ENCODE measurements around the gene PI4KB. TPM values are rescaled to one million over a fixed set of nuclear protein-coding genes. Genes with fewer than 3 reads are reported as not detected.

Gene PI4KB
- total RNA-seq, 1 experiment from 2014 or later, result 52.7 TPM

- ATAC-seq (peak; percentile 4; the same call in 1 of the 2 replicates), DNase-seq (ENCODE audit: low read depth, low spot score) (no peak)
- TF ChIP-seq, protein P1, sequence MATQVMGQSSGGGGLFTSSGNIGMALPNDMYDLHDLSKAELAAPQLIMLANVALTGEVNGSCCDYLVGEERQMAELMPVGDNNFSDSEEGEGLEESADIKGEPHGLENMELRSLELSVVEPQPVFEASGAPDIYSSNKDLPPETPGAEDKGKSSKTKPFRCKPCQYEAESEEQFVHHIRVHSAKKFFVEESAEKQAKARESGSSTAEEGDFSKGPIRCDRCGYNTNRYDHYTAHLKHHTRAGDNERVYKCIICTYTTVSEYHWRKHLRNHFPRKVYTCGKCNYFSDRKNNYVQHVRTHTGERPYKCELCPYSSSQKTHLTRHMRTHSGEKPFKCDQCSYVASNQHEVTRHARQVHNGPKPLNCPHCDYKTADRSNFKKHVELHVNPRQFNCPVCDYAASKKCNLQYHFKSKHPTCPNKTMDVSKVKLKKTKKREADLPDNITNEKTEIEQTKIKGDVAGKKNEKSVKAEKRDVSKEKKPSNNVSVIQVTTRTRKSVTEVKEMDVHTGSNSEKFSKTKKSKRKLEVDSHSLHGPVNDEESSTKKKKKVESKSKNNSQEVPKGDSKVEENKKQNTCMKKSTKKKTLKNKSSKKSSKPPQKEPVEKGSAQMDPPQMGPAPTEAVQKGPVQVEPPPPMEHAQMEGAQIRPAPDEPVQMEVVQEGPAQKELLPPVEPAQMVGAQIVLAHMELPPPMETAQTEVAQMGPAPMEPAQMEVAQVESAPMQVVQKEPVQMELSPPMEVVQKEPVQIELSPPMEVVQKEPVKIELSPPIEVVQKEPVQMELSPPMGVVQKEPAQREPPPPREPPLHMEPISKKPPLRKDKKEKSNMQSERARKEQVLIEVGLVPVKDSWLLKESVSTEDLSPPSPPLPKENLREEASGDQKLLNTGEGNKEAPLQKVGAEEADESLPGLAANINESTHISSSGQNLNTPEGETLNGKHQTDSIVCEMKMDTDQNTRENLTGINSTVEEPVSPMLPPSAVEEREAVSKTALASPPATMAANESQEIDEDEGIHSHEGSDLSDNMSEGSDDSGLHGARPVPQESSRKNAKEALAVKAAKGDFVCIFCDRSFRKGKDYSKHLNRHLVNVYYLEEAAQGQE (IDR thresholded peaks at IDR 0.05; ENCODE audit: insufficient read depth in 1 of 2, low read depth in 2 of 2, low read length in 1 of 2), result no peak
- no peak for TF ChIP-seq POLR2AphosphoS5 (IDR thresholded peaks at IDR 0.05; ENCODE audit: low read depth, low read length)
- no peak for TF ChIP-seq TCF7L2 (IDR thresholded peaks at IDR 0.05; ENCODE audit: low read depth, low read length)
- TF ChIP-seq, protein P2, sequence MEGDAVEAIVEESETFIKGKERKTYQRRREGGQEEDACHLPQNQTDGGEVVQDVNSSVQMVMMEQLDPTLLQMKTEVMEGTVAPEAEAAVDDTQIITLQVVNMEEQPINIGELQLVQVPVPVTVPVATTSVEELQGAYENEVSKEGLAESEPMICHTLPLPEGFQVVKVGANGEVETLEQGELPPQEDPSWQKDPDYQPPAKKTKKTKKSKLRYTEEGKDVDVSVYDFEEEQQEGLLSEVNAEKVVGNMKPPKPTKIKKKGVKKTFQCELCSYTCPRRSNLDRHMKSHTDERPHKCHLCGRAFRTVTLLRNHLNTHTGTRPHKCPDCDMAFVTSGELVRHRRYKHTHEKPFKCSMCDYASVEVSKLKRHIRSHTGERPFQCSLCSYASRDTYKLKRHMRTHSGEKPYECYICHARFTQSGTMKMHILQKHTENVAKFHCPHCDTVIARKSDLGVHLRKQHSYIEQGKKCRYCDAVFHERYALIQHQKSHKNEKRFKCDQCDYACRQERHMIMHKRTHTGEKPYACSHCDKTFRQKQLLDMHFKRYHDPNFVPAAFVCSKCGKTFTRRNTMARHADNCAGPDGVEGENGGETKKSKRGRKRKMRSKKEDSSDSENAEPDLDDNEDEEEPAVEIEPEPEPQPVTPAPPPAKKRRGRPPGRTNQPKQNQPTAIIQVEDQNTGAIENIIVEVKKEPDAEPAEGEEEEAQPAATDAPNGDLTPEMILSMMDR (IDR thresholded peaks at IDR 0.05), result no peak
- TF ChIP-seq SIN3A (IDR thresholded peaks at IDR 0.05; ENCODE audit: borderline replicate concordance, insufficient read depth, low read depth, low read length), result no peak
- BruUV-seq (replicated peaks), result no TSS peak
- Histone ChIP-seq H3K4me1 (ENCODE audit: control insufficient read depth, insufficient read depth, low read length) (peaks cover 14% of the 10 kb centered on the region), H3K4me3 (ENCODE audit: low read depth in 2 of 2, low read length in 2 of 2) (peak overlapping the region; percentile 93 to 95), H3K36me3 (ENCODE audit: control insufficient read depth, insufficient read depth, low read length) (peaks cover 5% of the 10 kb centered on the region; the same call in 1 of the 2 replicates), H3K27me3 (ENCODE audit: control insufficient read depth, insufficient read depth, low read length) (no peaks in the 10 kb centered on the region), H3K9me3 (ENCODE audit: control insufficient read depth, insufficient read depth, low read depth, low read length) (no peaks in the 10 kb centered on the region), H3K27ac (ENCODE audit: low read length) (peak overlapping the region; percentile 89)
- ChIA-PET POLR2A (interaction anchor here (0.5 kb wide), 1 partner anchor 36 kb away, joined by 3 read pairs; no protein-coding TSS in a partner anchor), CTCF (interaction anchor here (1.2 kb wide), 1 partner anchor 18 kb away, joined by 4 read pairs; no protein-coding TSS in a partner anchor)
- in situ Hi-C loops (cut with HindIII; ENCODE audit: low pct_unique_long_range_greater_than_20kb, low sequenced_read_pairs), result no loop called here
- intact Hi-C loops (cut with micrococcal nuclease; ENCODE audit: unreplicated experiment), result no loop called here
These were observed 44.1 kb downstream of the PI4KB start for GRCh38 chr1:151282883-151283725.

DNA sequence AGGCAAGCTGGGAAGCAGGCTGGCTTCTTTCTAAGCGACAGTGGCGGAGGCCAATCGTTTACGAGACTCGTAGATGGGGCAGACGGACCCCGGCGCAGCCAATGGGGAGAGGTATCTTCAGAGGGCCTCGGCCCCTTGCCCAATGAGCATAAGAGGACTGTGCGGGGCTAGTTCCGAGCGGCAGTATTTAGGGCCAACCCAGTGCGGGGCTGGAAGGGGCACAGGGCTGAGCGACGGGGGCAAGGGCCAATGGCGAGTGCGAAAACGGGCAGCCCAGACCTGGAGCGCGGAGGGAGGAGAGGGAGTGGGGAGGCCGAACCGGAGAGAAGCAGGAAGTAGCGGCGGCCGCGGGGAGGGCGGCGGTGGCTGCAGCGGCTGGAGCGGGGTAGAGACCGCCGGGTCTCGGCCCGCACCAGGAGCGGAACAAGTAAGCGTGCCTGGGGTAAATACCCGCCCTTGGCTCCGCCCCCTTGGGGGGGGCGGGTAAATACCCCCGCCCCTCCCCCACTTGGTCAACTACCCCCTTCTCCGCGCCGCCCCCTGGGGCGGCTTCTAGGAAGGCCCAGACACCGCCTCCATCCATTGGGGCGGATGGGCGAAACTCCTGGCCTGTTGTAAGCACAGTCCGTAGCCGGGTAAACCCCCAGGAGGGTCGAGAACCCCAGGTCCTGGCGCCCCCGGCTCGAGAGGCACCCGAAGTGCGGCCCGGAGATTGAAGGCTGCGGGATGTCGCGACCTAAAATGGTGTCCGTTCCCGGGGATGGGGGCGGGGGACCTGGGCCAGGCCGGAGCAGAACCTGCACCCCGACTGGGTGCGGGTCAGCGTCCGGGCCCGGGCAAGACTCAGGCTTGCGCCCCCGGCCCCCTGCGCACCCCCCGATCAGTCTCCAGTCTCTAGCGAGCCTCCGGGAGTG lies 45.0 kb downstream of the PI4KB start, which contains the start of gene ZNF687:
TSS of gene ZNF687 (plus strand) at position 331 of the 914 bp plus-strand sequence. CDS start 3,993 bp downstream, outside the sequence.
- ChIA-PET POLR2A (interaction anchor here (0.6 to 1.0 kb wide), 4 partner anchors 19 to 56 kb away, joined by 3 to 9 read pairs (median 3); partner anchors contain the start of gene PSMD4), CTCF (interaction anchor here (1.2 kb wide), 1 partner anchor 19 kb away, joined by 4 read pairs; no protein-coding TSS in a partner anchor)
- DNase-seq (ENCODE audit: low read depth, low spot score), result peak; percentile 97
- H3K4me3 ChIP-seq (ENCODE audit: low read depth in 2 of 2, low read length in 2 of 2), result peak within 1 kb of the TSS; percentile 93 to 95
- peak; percentile 93 for ATAC-seq
- intact Hi-C loops (cut with micrococcal nuclease; ENCODE audit: unreplicated experiment), result no loop called here
- TF ChIP-seq POLR2AphosphoS5 (IDR thresholded peaks at IDR 0.05; ENCODE audit: low read depth, low read length), result peak; percentile 72; the same call in 1 of the 2 replicates
- TF ChIP-seq TCF7L2 (IDR thresholded peaks at IDR 0.05; ENCODE audit: low read depth, low read length), result no peak
- TF ChIP-seq, protein P2 (IDR thresholded peaks at IDR 0.05), result no peak
- TF ChIP-seq, protein P1 (IDR thresholded peaks at IDR 0.05; ENCODE audit: insufficient read depth in 1 of 2, low read depth in 2 of 2, low read length in 1 of 2), result no peak
- TF ChIP-seq SIN3A (IDR thresholded peaks at IDR 0.05; ENCODE audit: borderline replicate concordance, insufficient read depth, low read depth, low read length), result peak; percentile 74; the same call in 1 of the 2 replicates
- peaks cover 14% of the 10 kb centered on the region for H3K4me1 ChIP-seq (ENCODE audit: control insufficient read depth, insufficient read depth, low read length)
- H3K27ac ChIP-seq (ENCODE audit: low read length), result peak within 1 kb of the TSS; percentile 97
- BruUV-seq (replicated peaks), result no TSS peak
- peaks cover 5% of the 10 kb centered on the region; the same call in 1 of the 2 replicates for H3K36me3 ChIP-seq (ENCODE audit: control insufficient read depth, insufficient read depth, low read length)
- no peaks in the 10 kb centered on the region for H3K27me3 ChIP-seq (ENCODE audit: control insufficient read depth, insufficient read depth, low read length)
- no peaks in the 10 kb centered on the region for H3K9me3 ChIP-seq (ENCODE audit: control insufficient read depth, insufficient read depth, low read depth, low read length)
- in situ Hi-C loops (cut with HindIII; ENCODE audit: low pct_unique_long_range_greater_than_20kb, low sequenced_read_pairs), result no loop called here
